NCI-H2171 treated with DMSO at 0.1 percent for 48 hours (cell line): Measurements from ENCODE around the gene UPK3A.

Experiments
- DNase-seq: peaks from one replicate; lab custom pipeline; 2025; lab: John Stamatoyannopoulos, UW

UPK3A gene

DNA sequence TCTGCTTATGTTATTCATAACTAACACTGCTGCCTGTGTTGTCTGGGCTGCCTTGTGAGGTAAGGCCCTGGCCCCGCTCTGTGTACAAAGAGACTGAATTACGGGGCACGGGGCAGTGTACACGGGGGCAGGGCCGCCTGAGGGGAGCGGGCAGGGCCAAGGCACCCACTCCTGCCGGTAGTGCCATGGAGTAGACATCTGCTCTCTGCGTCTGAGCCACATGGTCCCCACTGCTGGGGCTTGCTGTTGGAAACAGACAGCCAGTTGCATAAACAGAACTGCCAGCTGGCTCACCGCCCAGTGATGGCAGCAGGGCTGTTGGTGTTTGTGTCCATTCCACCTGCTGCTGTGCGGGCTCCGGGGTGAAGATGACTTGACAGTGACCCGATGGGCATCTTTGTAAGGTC is 44.8 kb downstream of the UPK3A start:
- DNase-seq: peak; percentile 98

DNA sequence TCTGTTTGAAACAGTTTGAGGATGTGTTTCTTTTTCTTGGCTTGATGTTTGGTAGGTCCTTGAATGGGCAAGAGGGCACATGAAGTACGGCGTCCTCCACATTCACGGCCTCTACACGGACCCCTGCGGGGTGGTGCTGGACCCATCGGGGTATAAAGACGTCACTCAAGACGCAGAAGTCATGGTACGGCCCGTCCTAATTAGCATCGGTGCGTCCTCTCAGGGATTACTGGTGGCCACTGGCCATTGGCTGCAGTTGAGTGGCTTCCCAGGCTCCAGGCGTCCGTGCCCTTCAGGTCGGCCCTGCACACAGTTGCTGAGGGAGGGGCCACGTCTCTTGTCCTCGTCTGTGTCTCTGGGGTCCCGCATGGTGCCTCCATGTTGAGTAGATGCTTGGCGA is 45.8 kb downstream of the UPK3A start:
- DNase-seq: no peak

DNA sequence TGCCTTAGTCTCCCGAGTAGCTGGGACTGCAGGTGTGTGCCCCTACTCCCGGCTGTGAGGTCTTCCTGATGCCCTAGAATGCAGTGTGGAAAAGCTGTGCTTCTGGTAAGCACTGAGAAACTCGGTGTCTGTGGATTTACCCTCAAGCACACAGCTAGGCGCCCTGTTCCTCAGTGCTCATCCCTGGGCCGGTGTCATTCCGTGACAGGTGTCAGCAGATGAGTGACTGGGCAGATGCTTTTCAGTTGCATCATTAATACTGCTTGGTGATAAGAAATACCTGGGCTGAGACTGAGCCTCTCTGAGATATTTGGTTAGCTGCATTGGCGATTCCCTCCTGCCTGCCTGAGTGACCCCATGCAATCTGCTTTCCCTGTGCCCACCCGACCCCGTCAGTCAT is 46.7 kb downstream of the UPK3A start:
- DNase-seq: no peak

DNA sequence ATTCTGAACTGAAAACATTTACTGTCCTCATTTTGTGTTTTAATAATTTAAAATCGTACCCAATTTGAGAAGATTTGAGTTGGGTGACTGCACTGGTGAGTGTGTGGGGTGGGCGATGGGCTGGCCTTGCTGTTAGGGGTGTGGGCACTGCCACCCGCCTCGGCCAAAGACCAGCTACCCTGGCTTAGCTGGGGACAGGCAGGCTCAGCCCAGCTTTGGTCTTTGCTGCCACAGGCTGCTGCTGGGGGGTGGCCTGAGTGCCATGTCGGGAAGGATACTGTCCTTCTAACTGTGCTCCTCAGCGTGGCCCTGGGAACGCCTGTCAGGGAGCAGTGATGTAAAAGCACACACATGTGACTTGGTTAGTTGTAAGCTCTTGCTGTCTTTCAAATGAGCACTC is 47.3 kb downstream of the UPK3A start:
- DNase-seq: no peak

DNA sequence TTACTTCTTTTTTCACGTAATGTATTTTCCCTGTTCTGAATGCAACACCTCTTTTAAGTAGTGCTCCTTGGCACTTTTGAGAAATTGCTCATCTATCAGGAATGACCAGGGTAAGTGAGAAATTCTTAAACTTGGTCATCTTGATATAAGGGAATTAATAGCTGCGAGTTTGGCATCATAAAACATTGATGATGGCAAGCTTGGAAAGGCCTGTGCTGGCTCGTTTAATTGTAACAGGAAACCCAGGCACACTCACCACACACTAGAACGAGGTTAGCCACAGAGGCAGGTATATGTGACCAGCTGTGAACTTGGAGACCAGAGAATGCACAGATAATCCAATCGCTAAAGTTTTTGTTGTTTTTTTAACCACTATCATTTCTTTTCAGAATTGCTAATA is 49.3 kb downstream of the UPK3A start:
- DNase-seq: peak; percentile 69

DNA sequence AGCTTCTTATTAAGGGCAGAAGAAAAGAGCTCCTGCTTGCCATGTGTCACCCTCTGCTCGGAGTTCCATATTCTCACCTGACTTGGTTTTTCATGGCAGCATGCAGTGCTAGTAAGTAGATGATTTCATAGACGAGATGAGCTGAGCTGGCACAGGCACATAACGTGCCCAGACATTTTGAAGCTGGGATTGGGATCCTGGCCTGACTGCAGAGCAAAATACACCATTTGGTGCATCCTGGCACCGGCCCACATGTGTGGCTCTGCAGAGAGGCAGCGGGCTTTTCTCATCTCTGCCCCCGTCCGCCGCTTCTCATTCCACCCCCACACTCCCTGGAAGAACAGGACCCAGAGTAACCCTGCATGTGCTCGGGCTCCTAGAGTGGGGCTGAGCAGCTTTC is 49.8 kb downstream of the UPK3A start:
- DNase-seq: peak; percentile 70

DNA sequence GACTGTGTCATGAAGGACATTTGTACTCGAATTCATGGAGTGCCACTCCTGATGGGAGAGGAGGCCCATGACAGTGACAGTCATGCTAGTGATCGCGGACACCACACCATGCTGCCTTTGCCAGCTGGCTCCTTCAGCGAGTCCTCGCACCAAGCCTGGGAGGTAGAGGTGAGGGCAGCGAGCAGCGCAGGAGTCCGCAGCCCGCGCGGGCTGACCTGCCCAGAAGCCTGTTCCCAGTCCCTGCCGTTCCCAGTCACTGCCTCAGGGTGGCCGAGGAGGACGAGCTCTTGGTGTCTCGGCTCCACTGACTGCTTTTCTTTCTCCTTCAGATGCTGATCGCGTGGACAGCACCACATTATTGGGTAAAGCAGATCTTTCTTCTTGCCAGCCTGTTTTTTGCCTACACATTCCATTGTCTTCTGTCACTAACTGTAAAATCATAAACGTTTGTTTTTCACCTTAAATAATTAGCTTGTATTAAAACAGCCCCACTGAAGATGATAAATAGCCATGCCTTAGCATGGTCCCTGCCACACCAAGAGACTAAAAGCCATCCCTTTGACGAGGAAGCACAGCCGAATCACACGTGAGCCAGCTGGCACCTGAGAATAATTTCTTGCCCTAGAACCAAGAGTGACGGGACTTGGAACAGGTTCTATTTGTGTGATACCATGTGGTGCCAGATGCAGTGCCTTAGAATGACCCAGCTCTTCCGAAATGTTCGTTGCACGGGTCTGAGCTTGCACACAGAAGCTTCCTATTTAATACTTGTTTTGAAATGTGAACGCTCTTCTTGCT is 50.5 kb downstream of the UPK3A start:
- DNase-seq: peak; percentile 14

DNA sequence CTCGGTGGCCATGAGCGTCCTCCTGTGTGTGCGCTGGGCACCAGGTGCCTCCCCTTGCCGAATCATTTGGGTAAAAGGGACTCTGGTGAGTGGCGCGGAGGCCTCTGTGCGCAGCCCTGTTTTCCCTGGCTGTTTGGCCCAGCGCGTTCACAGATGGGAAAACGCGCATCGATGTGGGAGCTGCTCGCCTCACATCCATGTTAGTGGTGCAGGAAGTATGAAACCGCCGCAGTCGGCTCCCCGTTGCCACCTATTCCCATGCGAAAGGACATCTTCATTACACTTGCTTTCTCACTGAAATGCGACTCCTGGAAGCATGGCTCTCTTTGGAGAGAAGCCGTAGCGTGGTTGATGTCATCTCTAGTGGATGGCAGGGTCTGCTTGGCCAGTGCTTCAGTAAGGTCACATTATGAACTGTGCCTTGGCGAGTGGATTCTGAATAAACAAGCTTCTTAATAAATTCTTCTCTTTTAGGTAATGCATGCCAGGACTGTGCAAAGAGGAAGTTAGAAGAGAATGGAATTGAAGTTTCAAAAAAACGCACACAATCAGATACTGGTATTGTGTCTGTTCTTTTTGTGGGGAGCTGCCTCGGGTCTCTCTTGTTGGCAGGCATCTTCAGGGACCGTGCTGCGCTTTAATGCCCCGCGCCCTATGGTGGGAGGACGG is 51.2 kb downstream of the UPK3A start:
- no peak for DNase-seq

DNA sequence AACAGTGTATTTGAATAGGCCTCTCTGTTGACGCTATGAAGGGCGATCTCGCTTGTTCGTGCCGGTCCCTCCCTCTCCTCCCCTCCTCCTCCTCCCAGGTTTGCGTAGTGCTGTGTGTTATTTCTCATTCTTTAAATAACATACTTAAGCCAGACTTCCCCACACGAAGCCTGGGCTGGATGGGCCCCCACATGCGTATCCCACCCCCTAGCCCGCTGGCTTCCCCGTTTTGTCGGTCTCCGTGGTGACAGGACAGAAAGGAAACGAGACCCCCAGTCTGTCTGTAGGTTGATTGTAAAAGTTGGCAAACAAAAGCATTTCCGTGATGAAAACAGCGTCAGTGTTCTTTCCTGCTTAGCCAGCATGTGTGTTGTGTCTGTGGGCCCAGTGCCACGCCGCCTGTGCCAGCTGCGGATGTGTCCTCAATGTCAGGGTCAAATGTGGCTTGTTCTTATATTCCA is 52.3 kb downstream of the UPK3A start:
- DNase-seq: no peak

DNA sequence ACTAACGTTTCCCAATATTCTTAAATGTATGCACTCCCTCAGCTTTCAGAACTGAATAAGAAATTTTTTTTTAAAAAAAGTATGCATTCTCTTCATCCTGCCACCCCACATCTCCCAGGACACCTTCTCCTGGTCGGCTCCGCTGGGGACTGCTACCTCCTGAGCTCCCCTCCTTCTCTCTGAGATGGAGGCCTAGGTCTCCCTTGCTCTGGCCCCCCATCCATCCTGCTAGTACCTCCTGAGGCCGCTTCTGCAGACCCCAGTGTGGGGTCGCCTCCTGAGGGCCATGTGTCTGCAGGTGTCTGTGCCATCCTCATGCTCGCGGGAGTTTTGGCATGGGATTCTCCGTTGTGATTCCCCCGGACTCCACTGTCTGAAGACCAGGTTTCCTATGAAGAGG is 52.8 kb downstream of the UPK3A start:
- no peak for DNase-seq

DNA sequence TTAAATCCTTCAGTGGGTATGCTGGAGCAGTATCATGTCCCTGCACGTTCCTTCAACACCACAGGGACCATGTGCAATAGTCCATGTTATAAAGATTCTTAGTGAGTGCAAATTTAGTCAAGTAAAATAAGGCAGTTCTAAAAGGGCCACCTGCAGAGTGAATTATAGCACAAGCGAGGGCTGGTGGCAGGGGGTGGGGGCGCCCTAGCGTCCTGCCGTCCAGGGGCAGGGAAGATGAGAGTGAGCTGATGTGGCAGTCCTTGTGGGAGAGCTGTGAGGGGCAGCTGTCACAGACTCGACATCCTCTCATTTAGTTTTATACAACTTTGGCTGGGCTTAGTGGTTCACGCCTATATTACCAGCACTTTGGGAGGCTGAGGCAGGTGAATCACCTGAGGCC is 54.0 kb downstream of the UPK3A start:
- no peak for DNase-seq

DNA sequence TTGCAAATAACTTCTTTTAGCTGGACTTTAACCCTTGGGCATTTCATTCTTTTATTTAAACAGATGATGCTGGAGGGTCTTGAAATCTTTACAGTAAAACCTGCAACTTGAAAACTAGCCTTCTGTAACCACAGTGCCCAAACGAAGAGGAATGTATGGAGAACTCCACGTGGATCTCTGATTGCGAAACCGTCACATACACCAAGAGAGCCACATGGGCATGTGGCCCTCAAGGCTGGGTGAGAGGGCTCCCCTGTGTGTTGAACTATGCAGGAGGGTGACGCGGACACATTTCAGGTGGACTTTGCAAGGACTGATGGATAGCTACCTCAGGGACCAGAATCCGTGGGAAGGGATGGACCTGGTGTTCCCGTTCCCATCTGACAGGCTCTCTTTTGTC is 55.6 kb downstream of the UPK3A start:
- DNase-seq: no peak

DNA sequence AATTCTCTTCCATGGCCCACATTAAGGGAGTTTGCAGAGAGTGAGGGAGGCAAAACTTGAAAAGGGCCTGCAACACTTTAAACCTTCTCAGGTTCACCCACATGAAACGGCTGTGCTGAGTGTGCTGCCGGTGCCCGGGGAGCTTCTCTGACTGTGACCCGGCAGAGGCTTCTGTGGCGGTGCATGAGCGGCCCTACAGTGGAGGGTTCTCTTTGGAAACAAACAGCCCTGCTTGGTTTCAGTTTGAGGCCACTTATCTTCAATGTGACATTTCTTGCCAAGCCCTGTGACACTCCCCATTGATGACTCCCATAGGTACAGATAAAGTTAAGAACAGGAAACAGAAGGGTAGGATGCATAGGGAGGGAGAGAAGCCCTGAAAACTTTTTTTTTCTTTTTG is 56.7 kb downstream of the UPK3A start:
- no peak for DNase-seq

DNA sequence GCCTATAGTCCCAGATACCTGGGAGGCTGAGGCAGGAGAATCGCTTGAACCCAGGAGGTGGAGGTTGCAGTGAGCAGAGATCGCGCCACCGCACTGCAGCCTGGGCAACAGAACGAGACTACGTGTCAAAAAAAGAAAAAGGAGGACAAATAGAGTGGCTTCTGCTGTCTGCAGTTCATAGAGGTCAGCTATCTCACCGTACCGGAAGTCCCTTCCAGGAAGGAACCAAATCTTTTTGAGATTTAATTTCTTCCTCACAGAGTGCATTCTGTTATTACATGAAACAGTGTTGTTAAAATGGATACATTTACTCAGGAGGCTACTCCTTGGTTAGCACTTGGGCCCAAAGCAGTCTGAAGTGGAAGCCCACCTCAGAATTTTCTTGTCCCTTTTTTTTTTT is 58.4 kb downstream of the UPK3A start:
- no peak for DNase-seq

DNA sequence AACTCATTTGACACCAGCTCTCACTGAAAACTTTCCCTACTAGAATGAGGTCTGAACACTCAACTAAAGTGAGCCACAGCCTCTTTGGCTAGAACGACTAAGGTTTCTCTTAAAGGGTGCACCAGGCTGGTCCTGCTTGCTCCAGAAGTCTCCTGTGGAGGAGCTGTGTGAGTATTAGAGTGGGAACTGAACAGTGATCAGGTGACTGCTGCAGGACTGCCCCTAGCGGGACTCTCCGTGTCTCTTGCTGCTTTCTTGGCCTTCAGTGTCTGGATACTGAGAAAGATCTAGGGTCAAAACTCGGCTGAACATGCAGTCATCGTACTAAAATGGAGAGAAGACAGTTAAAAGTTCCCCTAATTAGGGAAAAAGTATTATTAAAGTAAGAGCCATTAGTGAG is 59.6 kb downstream of the UPK3A start:
- DNase-seq: no peak
